ENCODE data around the gene KCNIP1. TPM values are rescaled to one million over a fixed set of nuclear protein-coding genes. Genes with fewer than 3 reads are reported as not detected.

The KCNIP1 gene
- total and polyA plus RNA-seq, 10 of the 15 experiments (the other 5 are each of a cell fraction or from before 2014, with no cell fraction given): not detected

- TF ChIP-seq BCLAF1 (IDR thresholded peaks at IDR 0.05): no peak
Observed at GRCh38 chr5:170542691-170543293, 39.0 kb downstream of the KCNIP1 start (continued).

- Histone ChIP-seq H4K20me1 (ENCODE audit: control insufficient read depth, insufficient read depth) (no peaks in the 10 kb centered on the region), H3K36me3 (ENCODE audit: control insufficient read depth in 2 of 2, insufficient read depth in 2 of 2, low read length in 1 of 2) (no peaks in the 10 kb centered on the region), H3K4me3 (no peak overlapping the region), H3K4me2 (ENCODE audit: control insufficient read depth, insufficient read depth) (no peak overlapping the region), H3K27me3 (replicated peaks in 1 of 2; ENCODE audit: control insufficient read depth in 2 of 2, insufficient read depth in 2 of 2, low read length in 1 of 2) (no peaks in the 10 kb centered on the region), H3K9ac (ENCODE audit: control insufficient read depth, insufficient read depth, low read length) (no peak overlapping the region), H3K79me2 (ENCODE audit: control insufficient read depth, insufficient read depth, low read length) (no peaks in the 10 kb centered on the region), H3K9me3 (replicated peaks; ENCODE audit: control insufficient read depth, insufficient read depth, low read length) (no peaks in the 10 kb centered on the region), H3K4me1 (ENCODE audit: control insufficient read depth, insufficient read depth, low read length) (no peaks in the 10 kb centered on the region), H3K27ac (ENCODE audit: control insufficient read depth, insufficient read depth) (no peak overlapping the region), H2AFZ (ENCODE audit: control insufficient read depth, low read depth, low read length) (no peak overlapping the region)
- POLR2A ChIA-PET: no interaction called here
- intact Hi-C loops (cut with micrococcal nuclease; ENCODE audit: unreplicated experiment): no loop called here
- no peak for ATAC-seq
- 0% methylated on average over 2 of the region's 2 CpGs for WGBS (ENCODE audit: insufficient coverage, insufficient replicate concordance, low lambda C conversion rate, missing lambda C conversion rate)
- TF ChIP-seq NR2C1 (IDR thresholded peaks at IDR 0.05): no peak
- DNase-seq (ENCODE audit: low read depth, low spot score): no peak
- SMC1A ChIA-PET (ENCODE audit: uncharacterized antibody, unreplicated experiment): no interaction called here
- BruUV-seq (replicated peaks): no TSS peak
- in situ Hi-C loops (cut with MboI): no loop called here
- FAIRE-seq: no peak
- CTCF ChIA-PET: no interaction called here
- RAD21 ChIA-PET (ENCODE audit: unreplicated experiment): no interaction called here
Observed at GRCh38 chr5:170545313-170545712, 41.5 kb downstream of the KCNIP1 start.

- H3K4me3 ChIP-seq: no peak overlapping the region
- FAIRE-seq: no peak
- TF ChIP-seq PML (IDR thresholded peaks at IDR 0.05; ENCODE audit: low read length): no peak
- TF ChIP-seq EGR1 (IDR thresholded peaks at IDR 0.05; ENCODE audit: borderline replicate concordance in 1 of 2, low read depth in 2 of 2, low read length in 2 of 2): no peak
- TF ChIP-seq ESRRA (IDR thresholded peaks at IDR 0.05; ENCODE audit: low read length): no peak
- no peak for TF ChIP-seq TARDBP (IDR thresholded peaks at IDR 0.05; ENCODE audit: borderline replicate concordance)
- no peak for TF ChIP-seq SUPT20H (IDR thresholded peaks at IDR 0.05; ENCODE audit: borderline replicate concordance, control insufficient read depth, low read depth, low read length)
- no peak for TF ChIP-seq TCF12 (IDR thresholded peaks at IDR 0.05; ENCODE audit: low read depth, low read length)
- TF ChIP-seq PAX8 (IDR thresholded peaks at IDR 0.05): no peak
- TF ChIP-seq HDAC2 (IDR thresholded peaks at IDR 0.05): no peak
- TF ChIP-seq RUNX3 (IDR thresholded peaks at IDR 0.05; ENCODE audit: low read length): no peak
- no peak for TF ChIP-seq E2F8 (IDR thresholded peaks at IDR 0.05; ENCODE audit: low read depth, partially characterized antibody)
Observed at GRCh38 chr5:170545811-170546210, 42.0 kb downstream of the KCNIP1 start.

More at GRCh38 chr5:170545811-170546210, 42.0 kb downstream of the KCNIP1 start:
- Histone ChIP-seq H3K9me3 (replicated peaks; ENCODE audit: control insufficient read depth, insufficient read depth, low read length) (no peaks in the 10 kb centered on the region), H2AFZ (ENCODE audit: control insufficient read depth, low read depth, low read length) (no peak overlapping the region), H3K79me2 (ENCODE audit: control insufficient read depth, insufficient read depth, low read length) (no peaks in the 10 kb centered on the region), H3K9ac (ENCODE audit: control insufficient read depth, insufficient read depth, low read length) (no peak overlapping the region), H4K20me1 (ENCODE audit: control insufficient read depth, insufficient read depth) (no peaks in the 10 kb centered on the region), H3K27ac (ENCODE audit: control insufficient read depth, insufficient read depth) (no peak overlapping the region), H3K4me1 (ENCODE audit: control insufficient read depth, insufficient read depth, low read length) (no peaks in the 10 kb centered on the region), H3K27me3 (replicated peaks in 1 of 2; ENCODE audit: control insufficient read depth in 2 of 2, insufficient read depth in 2 of 2, low read length in 1 of 2) (no peaks in the 10 kb centered on the region), H3K36me3 (ENCODE audit: control insufficient read depth in 2 of 2, insufficient read depth in 2 of 2, low read length in 1 of 2) (no peaks in the 10 kb centered on the region), H3K4me2 (ENCODE audit: control insufficient read depth, insufficient read depth) (no peak overlapping the region)
- DNase-seq (ENCODE audit: low read depth, low spot score) (no peak), ATAC-seq (no peak)
- ChIA-PET RAD21 (ENCODE audit: unreplicated experiment) (no interaction called here), POLR2A (no interaction called here), SMC1A (ENCODE audit: uncharacterized antibody, unreplicated experiment) (no interaction called here), CTCF (no interaction called here)
- intact Hi-C loops (cut with micrococcal nuclease; ENCODE audit: unreplicated experiment): no loop called here
- WGBS (ENCODE audit: insufficient coverage, insufficient replicate concordance, low lambda C conversion rate, missing lambda C conversion rate): 9% methylated on average over 1 of the region's 1 CpG
- BruUV-seq (replicated peaks): no TSS peak
- in situ Hi-C loops (cut with MboI): no loop called here

Data from GM12878 (cell line).